AG09309 (cell line): Measurements from ENCODE around the gene GIMAP7.

ENCODE experiments used
- DNase-seq: peaks from one replicate; pipeline ENCODE4 v3.0.0-alpha.2; 2010; ENCODE audit warnings: low read depth
- H3K4me3 ChIP-seq: 2 replicates; pipeline ENCODE4 v1.5.1; 2011; ENCODE audit warnings: mild to moderate bottlenecking, low read depth, low read length, moderate library complexity; ENCODE audit not compliant: control insufficient read depth
- CTCF ChIP-seq: IDR thresholded peaks from 2 replicates; pipeline ENCODE4 v1.5.1; 2011; ENCODE audit warnings: mild to moderate bottlenecking, low read depth, low read length, inconsistent platforms; ENCODE audit not compliant: insufficient read depth, control insufficient read depth; ENCODE audit errors: missing control alignments

Gene GIMAP7

GRCh38 chr7:150562919-150563318 lies 48.2 kb downstream of the GIMAP7 start:
- H3K4me3 ChIP-seq: no peak overlapping the region
- no peak for DNase-seq
- TF ChIP-seq CTCF: no peak

DNA sequence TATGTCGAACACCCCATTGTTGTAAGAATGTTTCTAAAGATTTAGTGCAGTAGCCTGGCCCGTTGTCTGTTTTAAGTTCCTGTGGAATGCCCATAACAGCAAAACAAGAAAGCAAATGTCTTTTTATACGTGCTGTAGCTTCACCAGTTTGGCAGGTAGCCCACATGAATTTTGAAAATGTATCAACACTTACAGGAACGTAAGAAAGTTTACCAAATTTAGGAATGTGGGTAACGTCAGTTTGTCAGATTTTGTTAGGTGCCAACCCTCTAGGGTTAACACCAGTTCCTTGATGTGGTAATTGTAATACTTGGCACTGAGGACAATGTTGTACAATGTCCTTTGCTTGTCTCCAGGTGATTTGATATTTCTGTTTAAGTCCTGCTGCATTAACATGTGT lies 49.3 kb downstream of the GIMAP7 start:
- H3K4me3 ChIP-seq: no peak overlapping the region
- no peak for TF ChIP-seq CTCF
- DNase-seq: no peak

GRCh38 chr7:150564566-150564965 lies 49.9 kb downstream of the GIMAP7 start:
- DNase-seq: no peak
- TF ChIP-seq CTCF: no peak

DNA sequence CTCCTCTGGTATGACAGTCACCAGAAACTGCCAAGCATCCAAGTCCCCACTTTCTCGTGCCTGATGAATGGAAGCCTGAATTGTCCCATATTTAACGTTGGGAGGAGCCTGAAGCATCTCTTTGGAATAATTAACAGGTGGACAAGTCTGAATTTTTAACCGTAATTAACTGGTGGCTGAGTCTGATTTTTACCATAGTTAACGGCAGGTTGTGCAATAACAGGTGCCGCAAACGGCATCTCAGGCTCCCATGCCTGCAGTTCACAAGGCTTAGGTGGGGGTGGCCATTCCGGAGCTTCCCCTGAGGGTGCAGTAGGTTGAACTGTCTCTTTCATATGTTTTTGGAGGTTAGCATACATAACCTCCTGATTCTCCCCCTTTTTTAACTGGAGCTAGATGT lies 50.6 kb downstream of the GIMAP7 start:
- H3K4me3 ChIP-seq: no peak overlapping the region
- no peak for DNase-seq
- no peak for TF ChIP-seq CTCF

More at GRCh38 chr7:150564566-150564965, 49.9 kb downstream of the GIMAP7 start:
- H3K4me3 ChIP-seq: no peak overlapping the region

DNA sequence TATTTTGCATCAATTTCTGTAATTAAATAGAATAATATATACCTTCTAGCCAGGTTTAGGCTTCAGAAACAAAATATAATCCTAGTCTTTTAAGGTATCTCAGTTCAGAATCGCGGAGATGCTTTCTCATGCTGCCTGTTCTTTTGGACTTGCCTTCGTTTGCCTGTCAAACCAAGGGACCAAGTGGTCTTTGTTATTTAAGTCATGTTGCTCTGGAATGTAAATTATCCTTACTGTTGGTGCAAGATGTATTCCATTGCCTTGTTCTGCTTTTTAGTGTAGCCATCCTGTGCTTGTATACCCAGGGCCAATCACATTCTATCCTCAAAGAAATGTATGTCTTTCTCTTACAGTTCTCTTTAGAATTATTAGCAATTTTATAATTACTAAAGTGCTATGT lies 51.5 kb downstream of the GIMAP7 start:
- H3K4me3 ChIP-seq: no peak overlapping the region
- TF ChIP-seq CTCF: no peak
- no peak for DNase-seq

DNA sequence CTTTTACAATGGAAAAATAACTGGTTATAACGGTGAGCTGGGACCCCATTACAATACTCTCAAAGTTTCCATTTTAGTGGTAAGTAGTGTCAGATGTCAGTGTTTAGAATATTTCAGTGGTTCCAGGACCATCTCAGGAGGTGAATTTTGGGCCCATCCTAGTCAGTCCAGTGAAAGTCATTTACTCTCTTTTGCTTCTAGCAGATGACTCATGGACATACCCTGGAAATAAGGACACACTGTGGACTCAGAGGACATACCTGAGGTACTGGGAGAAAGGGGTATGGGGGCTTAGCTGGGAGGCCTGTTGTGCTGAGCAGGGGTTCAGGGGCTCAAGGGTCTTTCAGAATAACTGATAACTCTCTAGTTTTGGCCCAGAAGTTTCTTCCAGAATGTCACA lies 51.9 kb downstream of the GIMAP7 start:
- DNase-seq: no peak
- no peak overlapping the region for H3K4me3 ChIP-seq
- no peak for TF ChIP-seq CTCF

DNA sequence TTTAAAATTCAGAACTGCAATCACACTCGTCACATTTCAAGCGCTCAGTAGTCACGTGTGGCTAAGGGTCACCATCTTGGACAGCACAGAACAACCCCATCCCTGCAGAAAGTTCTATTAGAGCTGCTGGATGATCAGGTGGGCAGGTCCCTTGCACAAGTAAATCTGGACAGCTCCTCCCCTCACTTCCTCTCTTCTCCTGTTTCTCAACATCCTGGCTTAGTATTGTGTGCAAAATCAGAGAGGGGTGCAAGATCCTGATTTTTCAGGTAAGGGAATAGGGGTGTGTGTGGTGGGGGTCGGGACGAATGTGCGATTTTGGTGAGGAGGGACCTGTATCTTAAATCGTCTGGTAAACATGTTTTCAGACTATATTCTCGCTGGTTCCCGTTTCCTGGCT lies 52.5 kb downstream of the GIMAP7 start, which contains the start of gene GIMAP4:
Gene GIMAP4 (plus strand): TSS at position 222 of the 400 bp plus-strand sequence. CDS start 2,512 bp downstream, outside the sequence.
- TF ChIP-seq CTCF: no peak
- no peak within 1 kb of the TSS for H3K4me3 ChIP-seq
- DNase-seq: no peak
